ENCODE results near the gene RAD9B. TPM values are rescaled to one million over a fixed set of nuclear protein-coding genes. Genes with fewer than 3 reads are reported as not detected.

Gene RAD9B
- polyA plus RNA-seq, 1 experiment: 0.26 TPM

GRCh38 chr12:110547090-110547489 is 45.0 kb downstream of the RAD9B start:
- no peak overlapping the region for H3K27ac ChIP-seq (ENCODE audit: low read depth, low read length)
- H3K27me3 ChIP-seq (ENCODE audit: control insufficient read depth, insufficient read depth, low read length): no peaks in the 10 kb centered on the region
- H3K9me3 ChIP-seq (ENCODE audit: control insufficient read depth, insufficient read depth, low read length): no peaks in the 10 kb centered on the region
- POLR2A ChIA-PET: interaction anchor here (0.6 to 1.0 kb wide), 2 partner anchors 9 to 79 kb away, joined by 3 read pairs; partner anchors contain the start of genes FAM216A and GPN3
- CTCF ChIA-PET: no interaction called here
- H3K4me3 ChIP-seq (ENCODE audit: low read depth, low read length): no peak overlapping the region
- DNase-seq (ENCODE audit: low read depth, low spot score): no peak
- no peak for TF ChIP-seq CTCF (IDR thresholded peaks at IDR 0.05; ENCODE audit: low read depth, low read length)

- POLR2A ChIA-PET: interaction anchor here (0.7 kb wide), 1 partner anchor 15 kb away, joined by 4 read pairs; no protein-coding TSS in a partner anchor
- H3K27me3 ChIP-seq (ENCODE audit: control insufficient read depth, insufficient read depth, low read length): no peaks in the 10 kb centered on the region
Observed at GRCh38 chr12:110548678-110549077, 46.5 kb downstream of the RAD9B start.

GRCh38 chr12:110549716-110550115 is 47.6 kb downstream of the RAD9B start:
- no peak for DNase-seq (ENCODE audit: low read depth, low spot score)
- no peak for TF ChIP-seq CTCF (IDR thresholded peaks at IDR 0.05; ENCODE audit: low read depth, low read length)
- Histone ChIP-seq H3K27ac (ENCODE audit: low read depth, low read length) (no peak overlapping the region), H3K27me3 (ENCODE audit: control insufficient read depth, insufficient read depth, low read length) (no peaks in the 10 kb centered on the region), H3K4me3 (ENCODE audit: low read depth, low read length) (no peak overlapping the region), H3K9me3 (ENCODE audit: control insufficient read depth, insufficient read depth, low read length) (peaks cover 3% of the 10 kb centered on the region; the same call in 1 of the 2 replicates)
- ChIA-PET CTCF (interaction anchor here (0.6 to 1.2 kb wide), 5 partner anchors 36 to 81 kb away, joined by 3 to 7 read pairs (median 3); partner anchors contain the start of gene FAM216A), POLR2A (no interaction called here)

More at GRCh38 chr12:110548678-110549077, 46.5 kb downstream of the RAD9B start:
- Histone ChIP-seq H3K27ac (ENCODE audit: low read depth, low read length) (no peak overlapping the region), H3K9me3 (ENCODE audit: control insufficient read depth, insufficient read depth, low read length) (peaks cover 3% of the 10 kb centered on the region; the same call in 1 of the 2 replicates), H3K4me3 (ENCODE audit: low read depth, low read length) (no peak overlapping the region)
- CTCF ChIA-PET: interaction anchor here (0.8 to 1.2 kb wide), 4 partner anchors 15 to 54 kb away, joined by 3 to 7 read pairs (median 4); no protein-coding TSS in a partner anchor
- no peak for TF ChIP-seq CTCF (IDR thresholded peaks at IDR 0.05; ENCODE audit: low read depth, low read length)
- DNase-seq (ENCODE audit: low read depth, low spot score): no peak

- CTCF ChIA-PET: interaction anchor here (0.9 to 4.7 kb wide), 3 partner anchors 21 to 51 kb away, joined by 3 to 48 read pairs (median 3); no protein-coding TSS in a partner anchor
- Histone ChIP-seq H3K27ac (ENCODE audit: low read depth, low read length) (no peak overlapping the region), H3K27me3 (ENCODE audit: control insufficient read depth, insufficient read depth, low read length) (no peaks in the 10 kb centered on the region), H3K4me3 (ENCODE audit: low read depth, low read length) (no peak overlapping the region), H3K9me3 (ENCODE audit: control insufficient read depth, insufficient read depth, low read length) (peaks cover 3% of the 10 kb centered on the region; the same call in 1 of the 2 replicates)
- POLR2A ChIA-PET: no interaction called here
- DNase-seq (ENCODE audit: low read depth, low spot score): no peak
- no peak for TF ChIP-seq CTCF (IDR thresholded peaks at IDR 0.05; ENCODE audit: low read depth, low read length)
Observed at GRCh38 chr12:110550981-110551380, 48.9 kb downstream of the RAD9B start.

Small RNA genes lying within 50 kb of the gene (small RNA-seq; reads per million reads assigned to genes)
- not detected for gene RF00278 (ENCODE audit: insufficient read length, low read depth)

Other genes with a start within 250 kb of the RAD9B start
- 139 and 143 TPM in 2 replicates for gene ATP2A2, start 221.1 kb upstream of the RAD9B start, polyA plus RNA-seq (2011; rRNA removed)
- gene ANAPC7, start 98.6 kb upstream of the RAD9B start, polyA plus RNA-seq (2011; rRNA removed): 48.7 and 58.8 TPM in 2 replicates
- gene ARPC3, start 52.0 kb upstream of the RAD9B start, polyA plus RNA-seq (2011; rRNA removed): 57.0 and 82.3 TPM in 2 replicates
- 16.8 and 25.6 TPM in 2 replicates for gene GPN3, start 34.1 kb upstream of the RAD9B start, polyA plus RNA-seq (2011; rRNA removed)
- 17.7 and 21.3 TPM in 2 replicates for gene FAM216A, start 33.5 kb upstream of the RAD9B start, polyA plus RNA-seq (2011; rRNA removed)
- gene VPS29, start 220 bp upstream of the RAD9B start, polyA plus RNA-seq (2011; rRNA removed): 135 and 170 TPM in 2 replicates
- gene PPTC7, start 81.0 kb downstream of the RAD9B start, polyA plus RNA-seq (2011; rRNA removed): 9.3 and 11.4 TPM in 2 replicates
- 32.7 and 35.4 TPM in 2 replicates for gene TCTN1, start 111.8 kb downstream of the RAD9B start, polyA plus RNA-seq (2011; rRNA removed)
- 6.5 and 6.9 TPM in 2 replicates for gene HVCN1, start 186.8 kb downstream of the RAD9B start, polyA plus RNA-seq (2011; rRNA removed)
- gene PPP1CC, start 240.6 kb downstream of the RAD9B start, polyA plus RNA-seq (2011; rRNA removed): 112 and 167 TPM in 2 replicates